HUDEP-2 (cell line): ENCODE data around the gene ZFYVE28.

ENCODE experiments used
- DNase-seq, 76 experiments: peaks; one replicate each; lab custom pipeline; 2025; ENCODE audit not compliant: unreplicated experiment in 76 of 76; lab: John Stamatoyannopoulos, UW

ZFYVE28 gene

GRCh38 chr4:2306773-2307410, 111.6 kb downstream of the ZFYVE28 start:
- no peak for DNase-seq

DNA sequence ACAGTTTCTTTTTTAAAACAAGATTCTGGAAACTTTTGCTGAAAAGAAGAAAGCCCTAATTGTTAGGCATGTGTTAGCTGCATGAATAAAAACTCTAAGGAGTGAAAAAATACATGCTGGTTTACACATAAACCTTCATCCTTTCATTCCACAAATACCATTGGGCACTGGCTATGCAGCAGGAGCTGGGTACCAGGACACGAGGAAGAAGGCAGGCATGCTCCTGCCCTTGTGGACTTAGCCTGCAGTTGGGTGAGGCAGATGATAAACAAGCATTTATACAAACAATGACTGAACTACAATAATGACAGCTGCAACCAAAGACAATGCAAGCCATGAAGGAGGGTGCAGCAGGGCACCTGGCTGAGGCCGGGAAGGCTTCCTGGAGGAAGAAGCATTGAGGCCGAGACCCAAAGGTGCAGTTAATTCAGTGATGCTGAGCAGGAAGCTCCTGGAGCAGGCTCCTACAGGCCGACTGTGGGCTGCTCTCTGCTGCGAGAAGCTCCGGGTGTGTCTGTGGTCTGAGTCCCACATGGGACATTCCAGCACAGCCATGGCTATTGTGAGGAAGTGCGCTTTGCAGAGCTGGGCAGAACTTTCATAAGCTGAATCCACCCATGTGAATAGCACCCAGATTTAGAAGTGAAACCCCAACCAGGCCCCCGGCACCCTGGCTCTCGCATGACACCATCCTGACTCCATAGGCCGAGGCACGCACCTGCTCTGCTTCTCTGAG, 112.5 kb downstream of the ZFYVE28 start:
- DNase-seq, result no peak

DNA sequence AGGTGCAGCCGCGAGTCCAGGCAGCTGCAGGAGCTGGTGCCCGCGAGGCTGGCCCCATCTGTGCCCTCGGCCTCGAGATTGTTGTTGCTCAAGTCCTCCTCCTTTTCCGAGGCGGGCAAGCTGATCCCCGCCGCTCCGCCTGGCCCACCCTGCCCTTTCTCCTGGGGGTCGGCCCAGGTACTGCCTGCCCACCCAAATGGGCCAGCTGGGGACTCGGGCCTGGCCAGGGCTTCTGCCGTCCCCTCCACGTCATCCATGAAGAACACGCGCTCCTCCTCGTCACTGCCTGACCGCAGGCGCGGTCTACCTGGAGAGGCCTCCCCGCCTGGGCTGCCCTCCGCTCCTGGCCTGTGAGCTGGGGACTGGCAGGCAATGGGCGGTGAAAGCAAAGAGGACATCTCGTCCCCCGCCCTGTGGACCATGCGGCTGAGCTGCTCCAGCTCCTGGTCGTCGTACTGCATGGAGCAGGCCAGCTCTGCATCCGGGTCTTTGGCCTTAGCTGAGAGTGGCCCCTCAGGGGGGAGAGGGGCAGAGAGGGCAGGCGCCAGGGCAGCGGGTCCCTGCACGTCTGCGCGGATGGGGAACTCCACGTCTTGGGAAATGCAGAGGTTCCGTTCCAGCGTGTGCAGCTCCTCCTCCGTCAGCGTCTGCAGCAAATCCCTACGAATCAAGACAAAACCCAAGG, 113.4 kb downstream of the ZFYVE28 start:
- no peak for DNase-seq

DNA sequence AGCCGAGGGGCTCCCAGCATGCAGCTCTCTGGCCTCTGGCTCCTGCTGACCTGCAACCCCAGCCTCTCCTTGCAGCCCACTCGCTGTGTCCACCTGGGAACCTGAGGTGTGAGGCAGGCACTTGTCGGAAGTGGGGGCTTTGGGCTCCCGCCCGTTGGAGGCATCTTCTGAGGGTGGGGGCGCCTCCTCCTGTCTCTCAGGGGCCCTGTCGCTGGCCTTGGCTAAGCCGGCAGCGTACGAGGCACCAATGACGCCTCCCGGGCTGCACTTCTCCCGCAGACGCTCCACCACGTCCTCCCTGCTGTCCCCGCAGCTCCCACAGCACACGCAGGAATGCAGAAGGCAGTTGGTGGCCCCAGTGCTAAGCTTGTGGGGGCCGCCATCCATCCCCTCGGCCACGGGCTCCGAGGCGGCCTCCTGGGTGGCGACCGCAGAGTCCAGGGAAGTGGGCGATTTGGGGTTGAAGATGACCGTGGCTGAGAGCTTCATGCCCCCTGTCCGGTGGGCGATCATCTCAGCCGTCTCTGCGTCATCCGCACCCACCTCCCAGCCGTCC, 114.0 kb downstream of the ZFYVE28 start:
- DNase-seq, result no peak

GRCh38 chr4:2303686-2304320, 114.6 kb downstream of the ZFYVE28 start:
- no peak for DNase-seq

GRCh38 chr4:2303121-2303685, 115.2 kb downstream of the ZFYVE28 start:
- DNase-seq, result no peak

- no peak for DNase-seq
Observed at GRCh38 chr4:2302387-2303119, 115.9 kb downstream of the ZFYVE28 start.

GRCh38 chr4:2301806-2302205, 116.6 kb downstream of the ZFYVE28 start:
- DNase-seq, result no peak

DNA sequence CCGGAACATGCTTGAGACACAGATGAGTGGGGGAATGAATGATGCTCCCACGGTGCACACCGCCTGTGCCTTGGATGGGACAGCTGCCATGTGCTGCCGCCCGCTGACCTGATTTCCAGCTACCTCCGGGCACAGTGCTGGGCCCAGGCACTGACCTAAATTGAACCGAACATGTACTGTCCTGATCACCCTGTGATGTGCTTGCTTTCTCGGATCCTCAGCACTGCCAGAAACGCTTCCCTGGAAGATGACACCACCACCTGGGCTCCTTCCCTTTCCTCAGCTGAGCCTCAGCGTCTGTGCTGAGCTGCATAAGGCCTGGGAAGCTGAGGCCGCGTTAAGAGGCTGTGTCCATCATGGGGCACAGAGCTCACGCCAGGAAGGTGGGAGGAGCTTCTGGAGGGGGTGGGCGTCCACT, 117.2 kb downstream of the ZFYVE28 start:
- DNase-seq, result no peak

- DNase-seq, result no peak
Observed at GRCh38 chr4:2300431-2301224, 117.8 kb downstream of the ZFYVE28 start.

- no peak for DNase-seq
Observed at GRCh38 chr4:2299794-2300193, 118.7 kb downstream of the ZFYVE28 start.

DNA sequence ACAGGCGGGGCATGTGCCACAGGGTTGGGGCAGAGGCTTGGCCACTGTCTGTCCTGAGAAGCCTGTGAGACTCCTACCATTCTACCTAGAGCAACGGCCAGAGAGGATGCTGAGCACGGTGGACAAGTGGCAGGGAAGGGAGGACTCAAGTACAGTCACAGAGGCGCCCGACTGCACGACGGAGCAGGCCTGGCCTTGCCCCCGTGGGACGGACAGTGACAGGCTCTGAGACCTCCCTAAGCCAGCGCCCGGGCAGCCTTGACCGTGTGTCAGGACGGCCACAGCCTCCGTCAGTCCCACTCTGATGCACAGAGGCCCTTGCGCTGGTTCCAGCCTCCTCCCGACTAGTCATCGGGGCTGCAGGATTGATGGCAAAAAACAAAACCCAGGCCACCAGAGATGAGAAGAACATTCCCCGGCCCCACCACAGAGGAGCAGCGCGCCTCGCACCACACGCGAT, 119.9 kb downstream of the ZFYVE28 start:
- no peak for DNase-seq

GRCh38 chr4:2297606-2298531, 120.6 kb downstream of the ZFYVE28 start:
- DNase-seq, result no peak

- no peak for DNase-seq
Observed at GRCh38 chr4:2296631-2297601, 121.5 kb downstream of the ZFYVE28 start.

DNA sequence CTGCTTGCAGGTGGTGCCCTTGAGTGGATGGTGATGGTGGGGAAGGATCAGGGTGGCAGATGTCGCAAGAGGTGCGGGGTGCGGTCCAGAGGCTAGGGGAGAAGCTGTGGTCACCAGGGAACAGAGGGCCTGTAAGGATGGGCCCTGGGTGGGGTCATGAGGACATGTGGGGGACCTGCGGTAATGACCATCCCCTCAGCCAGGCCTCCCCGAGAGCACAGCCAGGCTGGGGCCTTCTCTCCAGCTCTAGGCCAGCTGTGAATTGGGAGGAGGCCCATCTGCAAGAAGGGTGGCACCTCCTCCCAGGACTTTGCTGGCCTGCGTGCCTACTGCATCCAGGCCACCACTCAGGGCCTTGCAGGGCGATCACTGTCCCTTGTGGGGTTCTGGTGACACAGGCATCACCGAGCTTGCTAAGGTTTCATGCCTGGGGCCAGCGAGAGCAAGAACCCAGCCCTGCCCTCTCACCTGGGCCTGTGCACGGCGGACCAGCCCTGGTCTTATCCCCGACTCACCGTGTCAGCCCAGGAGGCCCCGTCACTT, 122.5 kb downstream of the ZFYVE28 start:
- no peak for DNase-seq

GRCh38 chr4:2295500-2295899, 122.9 kb downstream of the ZFYVE28 start:
- DNase-seq, result no peak

DNA sequence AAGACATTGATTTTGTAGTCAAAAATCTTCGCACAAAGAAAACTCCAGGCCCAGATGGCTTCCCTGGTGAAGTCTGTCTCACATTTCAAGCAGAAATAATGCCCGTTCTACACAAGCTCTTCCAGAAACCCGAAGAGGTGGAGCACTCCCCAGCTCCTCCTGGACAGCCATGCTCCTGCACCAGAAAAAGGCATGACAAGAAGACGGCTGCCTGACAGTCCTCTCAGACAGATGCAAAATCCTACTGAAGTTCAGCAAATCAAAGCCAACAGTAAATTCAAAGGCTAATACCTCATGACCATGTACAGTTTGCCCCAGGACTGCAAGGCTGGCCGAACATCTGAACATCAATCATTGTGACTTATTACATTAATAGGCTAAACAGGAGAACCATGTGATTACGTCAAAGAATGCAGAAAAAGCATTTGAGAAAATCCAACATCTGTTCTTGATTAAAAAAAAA, 125.8 kb downstream of the ZFYVE28 start:
- no peak for DNase-seq
